NCI-H2196 treated with DMSO at 0.1 percent for 48 hours (cell line): ENCODE measurements around the gene ACADM.
"Not testable (repeated sequence)": the region's sequence is repeated elsewhere in the genome, so short reads cannot be mapped to it uniquely, and the experiment has no call there.

ENCODE experiments used
- DNase-seq: peaks from one replicate; lab custom pipeline; 2025; ENCODE audit not compliant: unreplicated experiment; lab: John Stamatoyannopoulos, UW

Gene ACADM

DNA sequence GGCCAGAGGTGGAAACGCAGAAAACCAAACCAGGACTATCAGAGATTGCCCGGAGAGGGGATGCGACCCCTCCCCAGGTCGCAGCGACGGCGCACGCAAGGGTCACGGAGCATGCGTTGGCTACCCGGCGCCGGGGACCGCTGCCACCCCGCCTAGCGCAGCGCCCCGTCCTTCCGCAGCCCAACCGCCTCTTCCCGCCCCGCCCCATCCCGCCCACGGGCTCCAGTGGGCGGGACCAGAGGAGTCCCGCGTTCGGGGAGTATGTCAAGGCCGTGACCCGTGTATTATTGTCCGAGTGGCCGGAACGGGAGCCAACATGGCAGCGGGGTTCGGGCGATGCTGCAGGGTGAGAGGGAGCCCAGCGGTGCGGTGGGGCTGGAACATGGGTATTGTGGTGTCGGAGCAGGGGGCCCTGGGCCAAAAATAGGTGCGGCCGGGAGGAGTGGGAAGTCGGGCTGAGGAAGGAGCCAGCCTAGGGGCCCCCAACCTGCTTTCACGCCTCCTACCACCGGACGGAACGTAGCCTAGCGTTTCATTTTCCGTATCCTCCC, at the start of gene ACADM:
TSS of gene ACADM (plus strand) at position 238 of the 551 bp plus-strand sequence. CDS start at position 317, 79 bp downstream.
- DNase-seq: peak; percentile 78

DNA sequence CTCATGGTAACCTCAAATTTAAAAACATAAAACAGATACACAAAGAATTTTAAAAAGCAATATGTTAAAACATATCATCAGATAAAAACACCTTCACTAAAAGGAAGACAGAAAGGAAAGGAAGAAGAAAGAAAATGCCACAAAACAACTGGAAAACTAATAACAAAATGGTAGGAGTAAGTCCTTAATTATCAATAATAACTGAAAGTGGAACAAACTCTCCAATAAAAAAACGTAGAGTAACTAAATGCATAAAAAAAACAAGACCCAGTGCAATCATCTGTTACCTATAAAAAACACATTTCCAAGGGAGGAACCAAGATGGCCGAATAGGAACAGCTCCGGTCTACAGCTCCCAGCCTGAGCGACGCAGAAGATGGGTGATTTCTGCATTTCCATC, 47.1 kb upstream of the ACADM start:
- no peak for DNase-seq

DNA sequence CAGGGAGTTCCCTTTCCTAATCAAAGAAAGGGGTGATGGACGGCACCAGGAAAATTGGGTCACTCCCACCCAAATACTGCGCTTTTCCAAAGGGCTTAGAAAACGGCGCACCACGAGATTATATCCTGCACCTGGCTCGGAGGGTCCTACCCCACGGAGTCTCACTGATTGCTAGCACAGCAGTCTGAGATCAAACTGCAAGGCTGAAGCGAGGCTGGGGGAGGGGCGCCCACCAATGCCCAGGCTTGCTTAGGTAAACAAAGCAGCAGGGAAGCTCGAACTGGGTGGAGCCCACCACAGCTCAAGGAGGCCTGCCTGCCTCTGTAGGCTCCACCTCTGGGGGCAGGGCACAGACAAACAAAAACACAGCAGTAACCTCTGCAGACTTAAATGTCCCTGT, 46.5 kb upstream of the ACADM start:
- not testable (repeated sequence) for DNase-seq

DNA sequence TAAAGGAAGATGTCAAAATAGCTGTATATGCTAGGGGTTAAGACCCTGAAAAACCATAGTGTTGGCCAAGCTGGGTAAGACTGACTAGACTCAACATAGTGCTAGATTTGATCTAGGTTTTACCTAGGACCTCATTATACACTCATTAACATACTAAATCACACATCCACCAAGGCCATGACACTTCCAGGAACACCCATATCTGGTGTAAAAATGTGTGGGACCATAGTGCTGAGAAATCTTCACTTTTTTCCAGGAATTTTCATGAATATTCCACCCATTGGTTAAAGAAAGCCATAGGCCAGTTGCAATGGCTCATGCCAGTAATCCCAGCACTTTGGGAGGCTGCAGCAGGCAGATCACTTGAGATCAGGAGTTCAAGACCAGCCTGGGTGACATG, 34.0 kb upstream of the ACADM start:
- DNase-seq: no peak

DNA sequence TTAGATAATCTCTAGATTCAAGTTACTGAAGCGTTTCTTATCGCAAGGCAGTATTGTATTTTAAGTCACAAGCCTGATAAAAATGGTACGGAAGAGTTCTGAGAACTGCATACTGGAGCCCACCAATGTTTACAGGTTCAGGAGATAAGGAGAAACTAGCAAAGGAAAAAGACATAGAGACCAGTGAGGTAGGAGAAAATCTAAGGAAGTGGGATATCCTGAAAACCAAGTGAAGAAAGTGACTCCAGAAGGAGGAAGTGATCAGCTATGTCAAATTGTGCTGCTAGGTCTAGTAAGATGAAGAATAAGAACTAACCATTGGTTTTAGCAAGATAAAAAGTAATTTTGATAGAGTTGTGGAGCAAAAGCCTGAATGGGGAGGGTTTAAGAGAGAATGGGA, 31.0 kb upstream of the ACADM start:
- no peak for DNase-seq

DNA sequence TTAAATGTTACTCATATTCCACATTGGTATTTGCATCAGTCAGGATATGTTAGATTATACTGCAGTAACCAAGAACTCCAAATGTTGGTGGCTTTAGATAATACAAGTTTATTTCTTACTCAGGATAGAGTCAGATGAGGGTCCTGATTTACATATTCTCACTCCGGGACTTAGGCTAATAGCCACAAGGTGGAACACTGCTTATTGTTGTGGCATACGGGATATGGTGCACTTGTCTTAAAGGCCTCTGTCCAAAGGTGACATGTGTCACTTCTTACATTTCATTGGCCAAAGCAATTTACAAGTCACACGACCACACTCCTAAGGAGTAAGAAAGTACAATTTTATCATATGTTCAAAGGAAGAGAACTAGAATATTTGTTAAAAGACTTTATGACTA, 28.5 kb upstream of the ACADM start:
- DNase-seq: no peak

DNA sequence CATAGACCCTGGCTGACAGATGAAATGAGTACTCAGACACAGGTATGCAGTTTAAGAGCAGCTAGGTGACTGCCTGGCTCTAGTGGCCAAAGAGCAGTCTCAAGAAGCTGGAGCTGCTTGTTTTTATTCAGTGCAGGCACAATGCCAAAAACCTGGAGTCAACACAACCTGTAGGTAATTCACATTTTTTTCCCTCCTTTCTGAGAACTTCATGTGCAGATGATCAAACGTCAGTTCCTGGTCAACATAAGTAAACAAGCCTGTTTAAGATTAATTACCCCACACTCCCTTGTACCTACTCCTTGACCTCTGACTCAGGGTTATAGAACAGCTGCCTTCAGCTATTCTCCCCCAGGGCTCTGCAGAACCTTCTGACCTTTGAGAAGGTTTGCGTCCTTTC, 17.3 kb upstream of the ACADM start:
- no peak for DNase-seq

DNA sequence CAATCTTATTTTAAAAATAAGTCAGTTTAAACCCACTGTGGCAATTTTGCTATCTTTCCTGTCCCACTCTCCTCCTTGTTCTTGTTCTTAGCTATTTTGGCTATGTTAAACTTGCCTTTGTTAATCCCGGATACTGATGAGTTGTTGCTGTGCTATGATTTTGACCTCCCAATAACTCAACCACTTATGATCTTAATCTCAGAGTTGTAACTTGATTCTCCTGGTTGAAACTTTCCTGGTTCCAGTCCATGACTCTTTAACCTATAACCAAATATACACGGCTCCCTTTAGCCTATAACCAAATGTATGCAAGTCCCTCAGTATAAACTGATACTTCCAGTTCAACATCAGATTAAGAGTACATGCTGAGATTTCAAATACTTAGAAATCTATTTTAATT, 15.6 kb upstream of the ACADM start:
- DNase-seq: no peak

DNA sequence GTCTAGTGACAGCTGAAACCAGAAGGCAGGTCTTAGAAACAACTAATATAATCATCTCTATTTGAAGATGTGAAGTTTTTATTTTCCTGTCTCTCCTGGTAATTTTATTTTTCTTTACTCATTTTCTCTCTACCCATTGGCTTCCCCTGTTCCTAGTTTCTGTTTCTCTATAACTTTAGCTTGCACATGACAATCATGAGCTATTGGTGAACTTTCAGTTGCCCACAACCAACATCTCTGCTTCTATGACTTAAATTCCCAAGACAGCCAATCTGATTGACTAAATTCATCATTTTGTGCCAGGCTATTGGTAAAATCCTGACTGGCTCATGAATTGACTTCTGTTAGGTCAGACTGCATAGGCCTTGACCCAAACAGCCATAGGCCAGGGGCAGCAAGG, 13.7 kb upstream of the ACADM start:
- DNase-seq: no peak

DNA sequence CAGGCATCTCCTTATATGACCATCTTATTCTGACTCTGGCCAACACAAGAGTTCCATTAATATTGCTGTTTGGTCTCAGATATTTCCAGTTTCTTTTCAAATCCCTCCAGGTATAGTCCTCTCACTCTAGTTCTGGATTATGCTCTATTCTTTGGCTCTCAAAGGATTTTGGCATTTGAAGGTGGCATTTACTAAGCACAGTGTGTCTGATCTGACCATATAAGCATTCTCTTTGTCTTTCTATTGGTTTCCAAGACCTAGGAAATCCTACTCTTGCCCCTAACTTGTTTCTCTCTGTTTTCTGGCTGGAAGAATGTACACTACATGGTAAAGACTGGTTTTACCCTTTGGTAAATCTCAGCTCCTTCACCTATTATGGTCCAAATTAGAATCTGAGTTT, 12.7 kb upstream of the ACADM start:
- DNase-seq: no peak

DNA sequence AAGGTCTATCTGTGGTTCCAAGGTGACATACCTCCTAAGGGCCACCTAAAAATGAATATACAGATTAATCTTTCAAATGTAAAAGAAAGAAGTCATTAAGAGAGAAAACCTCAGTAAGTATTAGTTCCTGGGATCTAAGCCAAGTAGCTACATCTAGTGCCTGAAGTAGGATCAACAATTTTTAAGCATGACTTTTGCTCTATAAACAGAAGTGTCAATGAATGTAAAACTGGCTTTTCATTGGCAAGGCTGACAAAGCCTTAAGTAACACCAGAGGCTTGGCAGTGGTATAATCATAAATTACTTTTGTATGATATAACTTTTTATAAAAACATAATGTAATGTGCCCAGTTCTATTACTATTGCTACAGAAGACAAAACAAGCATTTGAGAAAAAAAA, 12.2 kb upstream of the ACADM start:
- DNase-seq: no peak

DNA sequence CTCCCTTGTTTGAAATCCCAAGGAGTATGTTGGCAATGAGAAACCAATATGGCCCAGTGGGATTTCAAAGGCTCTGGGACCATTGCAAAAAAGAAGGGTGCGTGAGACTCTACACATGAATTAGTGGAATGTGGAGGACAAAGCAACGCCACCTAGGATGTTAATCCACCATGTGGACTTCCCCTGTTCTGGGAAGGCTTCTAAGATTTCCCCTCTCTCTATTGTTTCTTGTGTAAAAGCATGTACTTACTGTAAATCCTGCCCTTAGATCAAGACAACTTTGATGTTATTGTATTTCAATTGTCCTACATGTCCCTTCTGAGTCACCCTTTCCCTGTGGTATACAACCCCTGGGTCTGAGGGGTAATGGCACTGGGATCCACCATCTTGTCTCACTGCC, 4.7 kb upstream of the ACADM start:
- no peak for DNase-seq

DNA sequence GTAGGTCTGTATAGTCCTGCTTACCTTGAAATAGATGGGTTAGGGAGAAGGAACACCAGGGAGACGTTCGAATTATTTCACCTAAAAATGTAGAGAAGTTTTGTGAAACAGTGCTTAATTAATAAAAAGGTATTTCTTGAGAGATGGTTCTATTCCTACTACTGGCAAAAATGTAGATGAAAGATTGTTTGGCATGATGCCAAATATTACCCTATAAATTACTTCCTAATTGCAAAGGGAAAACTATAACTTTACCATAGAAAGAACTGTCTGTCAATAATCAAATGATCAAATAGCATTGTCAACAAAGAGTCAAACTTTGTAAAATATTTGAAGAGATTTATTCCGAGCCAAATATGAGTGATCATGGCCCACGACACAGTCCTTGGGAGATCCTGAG, 4.2 kb upstream of the ACADM start:
- no peak for DNase-seq

DNA sequence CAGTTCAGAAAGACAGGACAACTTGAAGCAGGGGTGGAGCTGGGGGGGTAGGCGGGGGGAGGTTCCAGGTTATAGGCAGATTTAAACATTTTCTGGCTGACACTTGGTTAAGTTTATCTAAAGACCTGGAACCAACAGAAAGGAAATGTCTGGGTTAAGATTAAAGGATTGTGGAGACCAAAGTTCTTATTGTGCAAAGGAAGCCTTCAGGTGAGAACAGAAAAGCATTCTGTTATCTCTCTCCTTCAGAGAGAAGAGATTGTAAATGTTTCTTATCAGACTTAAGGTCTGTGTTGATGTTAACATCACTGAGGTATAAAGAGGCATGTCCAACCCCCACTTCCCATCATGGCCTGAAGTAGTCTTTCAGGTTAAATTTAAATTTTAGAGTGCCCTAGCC, 3.7 kb upstream of the ACADM start:
- no peak for DNase-seq

DNA sequence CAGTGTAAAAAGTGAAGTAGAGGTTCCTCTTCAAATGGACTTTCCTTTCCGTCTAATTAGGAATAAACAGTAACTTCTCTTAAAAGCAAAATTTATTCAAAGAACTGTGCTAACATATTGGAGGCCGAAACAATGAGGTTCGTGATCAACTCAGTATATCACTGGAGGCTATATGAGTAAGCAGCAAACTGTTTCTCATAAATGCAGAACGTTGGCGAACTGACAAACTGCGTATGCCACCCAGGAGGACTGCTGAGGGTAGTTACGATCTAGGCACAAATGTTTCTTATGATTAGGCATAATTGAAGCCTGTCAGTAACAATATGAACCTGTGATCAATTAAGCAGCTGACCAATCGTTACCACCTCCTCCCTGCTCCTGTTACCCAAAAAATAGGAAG, 2.3 kb upstream of the ACADM start:
- not testable (repeated sequence) for DNase-seq

DNA sequence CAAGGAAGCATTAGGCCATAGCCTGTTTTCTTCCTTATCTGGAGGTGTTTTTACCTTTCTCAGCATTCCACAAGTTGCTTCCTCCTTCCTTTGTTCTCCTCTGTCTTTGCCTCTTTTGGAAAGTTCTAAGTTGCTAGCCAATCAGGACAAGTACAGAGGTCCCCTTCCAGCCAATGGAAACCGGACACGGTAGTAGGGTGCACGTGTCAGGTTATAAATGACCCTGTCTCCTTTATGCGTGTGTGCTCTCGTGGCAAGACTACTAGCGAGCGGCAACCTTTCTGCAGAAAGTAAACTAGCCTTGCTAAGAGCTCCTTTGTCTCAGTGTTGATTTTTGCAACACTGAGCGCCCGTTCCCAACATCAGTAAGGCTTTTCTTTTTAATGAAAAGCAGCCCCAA, 1.5 kb upstream of the ACADM start:
- no peak for DNase-seq

DNA sequence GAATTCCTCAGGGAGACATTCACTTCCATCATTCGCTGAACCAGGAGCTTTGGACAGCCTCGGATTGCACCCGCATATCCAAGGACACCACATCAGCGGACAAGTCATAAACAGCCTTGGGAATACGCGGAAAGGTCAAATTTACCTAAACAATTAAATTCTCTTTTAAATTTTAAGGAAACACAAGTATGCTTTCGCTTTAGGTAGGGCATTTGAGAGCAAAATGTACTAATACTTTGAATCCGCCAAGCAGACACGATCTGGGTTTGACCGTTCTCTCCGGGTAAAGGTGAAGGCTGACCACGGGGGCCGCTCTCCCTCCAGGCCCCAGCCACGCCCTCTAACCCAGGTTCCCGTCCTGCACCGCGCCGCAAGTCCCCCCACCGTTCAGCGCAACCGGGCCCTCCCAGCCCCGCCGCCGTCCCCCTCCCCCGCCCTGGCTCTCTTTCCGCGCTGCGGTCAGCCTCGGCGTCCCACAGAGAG, 479 bp upstream of the ACADM start:
- peak; percentile 79 for DNase-seq

DNA sequence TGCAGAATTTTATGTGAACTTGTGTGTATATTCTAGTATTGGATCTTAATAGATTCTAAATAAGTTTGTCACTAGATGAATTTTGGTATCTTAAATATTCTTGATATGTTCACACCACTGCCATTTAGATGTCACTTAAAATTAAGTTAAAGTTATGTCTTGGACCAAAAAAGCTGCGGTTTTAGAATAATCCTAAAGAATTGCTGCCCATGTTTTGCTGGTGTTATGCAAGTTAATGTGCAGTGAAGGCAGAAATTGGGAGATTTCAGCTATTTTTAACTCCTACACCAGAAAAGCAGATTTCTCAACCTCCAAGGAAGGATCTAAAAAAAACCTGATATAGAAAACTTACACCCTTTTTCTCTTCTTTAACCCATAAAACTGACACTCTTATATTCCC, 757 bp downstream of the ACADM start:
- no peak for DNase-seq

DNA sequence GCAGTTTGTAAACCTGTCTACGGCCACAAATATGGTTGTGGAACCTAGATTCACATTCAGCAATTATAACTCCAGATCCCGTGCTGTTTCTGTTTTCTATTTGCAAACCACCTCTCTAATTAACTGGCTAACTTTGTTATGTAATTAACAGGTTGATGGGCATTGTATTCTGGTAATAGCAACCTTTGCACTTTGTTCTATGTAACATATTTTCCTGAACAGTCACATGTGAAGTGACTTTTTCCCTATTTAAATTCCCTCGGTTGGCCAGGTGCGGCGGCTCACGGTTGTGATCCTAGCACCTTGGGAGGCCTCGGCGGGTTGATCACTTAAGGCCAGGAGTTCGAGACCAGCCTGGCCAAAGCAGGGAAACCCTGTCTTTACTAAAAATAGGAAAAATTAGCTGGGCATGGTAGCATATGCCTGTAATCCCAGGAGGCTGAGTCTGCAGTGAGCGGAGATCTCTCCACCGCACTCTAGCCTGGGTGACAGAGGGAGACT, 1.4 kb downstream of the ACADM start:
- no peak for DNase-seq

DNA sequence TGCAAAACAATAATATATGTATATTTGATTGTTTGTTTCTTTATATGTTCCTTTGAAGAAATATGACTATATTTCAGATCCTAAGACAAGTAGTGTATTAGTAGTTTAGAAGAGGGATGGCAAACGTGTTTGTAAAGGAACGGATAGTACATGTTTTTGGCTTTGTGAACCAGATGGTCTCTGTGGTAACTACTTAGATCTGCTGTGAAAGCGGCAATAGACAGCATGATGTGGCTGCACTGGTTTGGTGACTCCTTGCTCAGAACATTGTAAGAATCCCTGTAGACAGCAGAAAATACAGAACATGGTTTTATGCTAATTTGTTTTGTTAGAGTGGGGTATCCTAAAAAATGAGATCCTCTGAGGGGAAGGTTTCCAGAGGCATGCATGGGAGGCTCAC, 3.1 kb downstream of the ACADM start:
- DNase-seq: no peak

DNA sequence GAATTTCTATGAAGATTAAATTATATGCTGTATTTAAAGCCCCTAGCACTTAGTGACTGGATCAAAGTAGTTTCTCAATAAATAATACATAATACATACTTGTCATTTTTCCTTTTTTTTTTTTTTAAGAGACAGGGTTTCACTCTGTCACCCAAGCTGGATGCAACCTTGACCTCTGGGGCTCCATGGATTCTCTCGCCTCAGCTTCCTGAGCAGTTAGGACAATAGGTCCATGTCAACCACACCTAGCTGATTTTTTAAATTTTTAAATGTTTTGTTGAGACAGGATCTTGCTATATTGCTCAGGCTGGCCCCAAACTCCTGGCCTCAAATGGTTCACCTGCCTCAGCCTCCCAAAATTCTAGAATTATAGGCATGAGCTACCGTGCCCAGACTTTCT, 5.9 kb downstream of the ACADM start:
- no peak for DNase-seq

DNA sequence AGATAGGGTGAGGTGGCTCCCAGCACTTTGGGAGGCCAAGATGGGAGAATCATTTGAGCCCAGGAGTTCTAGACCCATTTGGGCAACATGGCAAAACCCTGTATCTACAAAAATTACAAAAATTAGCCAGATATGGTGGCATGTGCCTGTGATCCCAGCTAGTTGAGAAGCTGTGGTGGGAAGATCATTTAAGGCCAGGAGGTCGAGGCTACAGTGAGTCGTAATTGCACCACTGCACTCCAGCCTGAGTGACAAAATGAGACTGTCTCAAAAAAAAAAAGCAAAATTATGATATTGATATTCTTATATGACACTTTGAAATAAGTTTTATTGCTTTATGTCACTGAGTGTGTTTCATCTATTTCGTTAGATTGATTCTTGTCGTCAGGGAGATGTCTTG, 7.4 kb downstream of the ACADM start:
- DNase-seq: no peak

DNA sequence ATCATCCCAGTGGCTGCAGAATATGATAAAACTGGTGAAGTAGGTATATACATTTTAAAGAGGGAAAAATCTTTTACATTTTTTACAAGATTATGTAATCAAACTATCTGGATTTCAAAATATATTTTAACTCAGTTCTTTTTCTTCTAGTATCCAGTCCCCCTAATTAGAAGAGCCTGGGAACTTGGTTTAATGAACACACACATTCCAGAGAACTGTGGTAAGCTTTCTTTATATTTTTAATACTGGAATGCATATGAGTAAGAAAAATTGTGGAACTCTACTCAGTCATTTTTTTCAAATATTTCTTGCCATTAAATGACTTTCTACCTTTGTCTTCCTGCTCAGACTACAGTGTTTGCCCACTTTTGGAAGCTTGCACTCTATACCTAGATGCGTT, 8.2 kb downstream of the ACADM start:
- DNase-seq: no peak

DNA sequence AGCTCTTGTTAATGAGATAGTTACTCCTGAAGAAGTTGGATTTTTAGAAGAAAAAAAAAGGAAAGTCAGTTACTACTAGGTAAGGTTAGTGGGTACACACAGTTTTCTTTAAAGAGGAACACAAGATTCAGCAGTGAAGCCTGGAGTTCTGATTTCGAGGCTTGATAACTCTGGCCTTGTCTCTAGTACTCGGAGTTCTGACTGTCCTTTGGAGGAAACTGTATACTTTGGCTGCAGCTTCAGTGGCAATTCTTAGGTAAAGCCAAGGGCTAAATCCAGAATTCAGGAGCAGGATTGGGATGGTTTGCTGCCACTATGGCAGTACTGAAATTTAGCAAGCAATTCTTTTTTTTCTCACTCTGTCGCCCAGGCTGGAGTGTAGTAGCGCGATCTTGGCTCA, 9.2 kb downstream of the ACADM start:
- DNase-seq: no peak
